GM12892 (cell line): ENCODE results near the gene HSDL2.

Experiments used
- POLR2A ChIP-seq: IDR thresholded peaks from 2 replicates; pipeline ENCODE4 v1.6.1; 2011; ENCODE audit warnings: low read depth, low read length, control low read depth
- POLR2AphosphoS5 ChIP-seq: IDR thresholded peaks from 2 replicates; pipeline ENCODE4 v1.6.1; 2011; ENCODE audit warnings: low read depth, low read length, control low read depth

GRCh38 chr9:112352209-112352608 is 27.7 kb upstream of the HSDL2 start:
- no peak for TF ChIP-seq POLR2A
- TF ChIP-seq POLR2AphosphoS5: no peak
